Mammary epithelial cell (primary cell): ENCODE data around the gene EPHA5.
"Not testable (repeated sequence)": the region's sequence is repeated elsewhere in the genome, so short reads cannot be mapped to it uniquely, and the experiment has no call there.

Experiments used
- CTCF ChIP-seq, 2 donors: IDR thresholded peaks in 1 of 2; conservative IDR thresholded peaks in 1 of 2; 2 replicates each; pipeline ENCODE4 v1.5.1; 2011 to 2012; ENCODE audit warnings: inconsistent platforms in 2 of 2, low read length in 2 of 2, mild to moderate bottlenecking in 2 of 2, control low read depth in 1 of 2, low read depth in 1 of 2; ENCODE audit not compliant: insufficient read depth in 1 of 2; ENCODE audit errors: extremely low read depth in 1 of 2
- EZH2 ChIP-seq: IDR thresholded peaks from 2 replicates; pipeline ENCODE4 v1.6.1; 2012; ENCODE audit warnings: low read length, inconsistent platforms, borderline replicate concordance

DNA sequence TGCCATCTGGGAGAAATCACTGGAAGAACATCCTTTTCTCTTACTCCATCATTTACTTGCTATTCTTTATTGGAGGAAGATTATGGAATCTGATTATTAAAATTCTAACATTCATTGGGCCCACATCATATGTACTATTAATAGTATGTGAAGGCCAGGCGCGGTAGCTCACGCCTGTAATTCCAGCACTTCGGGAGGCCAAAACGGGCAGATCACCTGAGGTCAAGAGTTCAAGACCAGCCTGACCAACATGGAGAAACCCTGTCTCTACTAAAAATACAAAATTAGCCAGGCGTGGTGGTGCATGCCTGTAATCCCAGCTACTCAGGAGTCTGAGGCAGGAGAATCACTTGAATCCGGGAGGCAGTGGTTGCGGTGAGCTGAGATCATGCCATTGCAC lies 361.7 kb downstream of the EPHA5 start:
- TF ChIP-seq CTCF (conservative IDR thresholded peaks at IDR 0.05 in 1 of 2, IDR thresholded peaks at IDR 0.05 in 1 of 2; ENCODE audit: extremely low read depth in 1 of 2, insufficient read depth in 1 of 2, low read depth in 1 of 2, low read length in 2 of 2); EZH2: not testable (repeated sequence)
